OCI-LY7 (cell line): ENCODE data around the gene HSPA1L. TPM values are rescaled to one million over a fixed set of nuclear protein-coding genes. Genes with fewer than 3 reads are reported as not detected.

Experiments used
- BruUV-seq: library from RNA; stranded (reverse); fragments of 400-500 nt; replicated peaks from 2 replicates; lab custom pipeline; 2021; lab: Mats Ljungman, UMichigan
- CTCF ChIA-PET: fragments of 300-600 bp; sonication (Branson Sonifier 250); formaldehyde crosslinking; loops from one replicate; lab custom pipeline; 2022; ENCODE audit warnings: antibody characterized with exemption; ENCODE audit not compliant: unreplicated experiment; lab: Charles Lee
- POLR2A ChIA-PET: fragments of 300-600 bp; sonication (Branson Sonifier 250); formaldehyde crosslinking; loops from one replicate; lab custom pipeline; 2022; ENCODE audit warnings: antibody characterized with exemption; lab: Charles Lee
- DNase-seq: peaks from one replicate; pipeline ENCODE4 v3.0.0-alpha.2; 2015; ENCODE audit warnings: low spot score
- H2AFZ ChIP-seq: fragments of 200-600 bp; sonication (generic), shearing (Covaris generic); 2 replicates; pipeline ENCODE4 v1.6.1; 2014; ENCODE audit warnings: mild to moderate bottlenecking, antibody characterized with exemption, low read length, moderate library complexity
- H3K27ac ChIP-seq: fragments of 200-600 bp; sonication (generic); 2 replicates; pipeline ENCODE4 v1.5.1; 2014; ENCODE audit warnings: mixed run types, low read depth, mild to moderate bottlenecking, moderate library complexity, low read length, inconsistent platforms; ENCODE audit not compliant: poor library complexity, severe bottlenecking
- H3K36me3 ChIP-seq: fragments of 200-600 bp; sonication (generic); 2 replicates; pipeline ENCODE4 v1.6.1; 2014; ENCODE audit warnings: mild to moderate bottlenecking, antibody characterized with exemption, low read length, moderate library complexity, mixed read lengths; ENCODE audit not compliant: insufficient read depth
- H3K4me1 ChIP-seq: fragments of 200-600 bp; sonication (generic); 2 replicates; pipeline ENCODE4 v1.5.1; 2014; ENCODE audit warnings: mild to moderate bottlenecking, low read length; ENCODE audit not compliant: insufficient read depth, poor library complexity, severe bottlenecking
- H3K4me2 ChIP-seq: fragments of 200-600 bp; sonication (generic); 2 replicates; pipeline ENCODE4 v1.6.1; 2014; ENCODE audit warnings: mild to moderate bottlenecking, low read length
- H3K4me3 ChIP-seq: fragments of 200-600 bp; sonication (generic); 2 replicates; pipeline ENCODE4 v1.5.1; 2014; ENCODE audit warnings: mild to moderate bottlenecking, low read depth, low read length; ENCODE audit not compliant: poor library complexity, severe bottlenecking
- H3K79me2 ChIP-seq: fragments of 200-600 bp; sonication (generic); 2 replicates; pipeline ENCODE4 v1.6.1; 2016; ENCODE audit warnings: low read depth, mild to moderate bottlenecking, low read length, moderate library complexity, mixed read lengths; ENCODE audit not compliant: insufficient read depth
- H3K9me2 ChIP-seq: fragments of 200-600 bp; sonication (generic); 2 replicates; pipeline ENCODE4 v1.6.1; 2016; ENCODE audit warnings: mild to moderate bottlenecking, low read length, mixed read lengths; ENCODE audit not compliant: insufficient read depth
- H3K9me3 ChIP-seq: fragments of 200-600 bp; sonication (generic); 2 replicates; pipeline ENCODE4 v1.6.1; 2014; ENCODE audit warnings: mild to moderate bottlenecking, mixed run types, low read length, mixed read lengths
- H4K20me1 ChIP-seq: fragments of 200-600 bp; sonication (generic); 2 replicates; pipeline ENCODE4 v1.6.1; 2014; ENCODE audit warnings: mild to moderate bottlenecking, antibody characterized with exemption, low read length, moderate library complexity, mixed read lengths; ENCODE audit not compliant: insufficient read depth
- EZH2phosphoT487 ChIP-seq: fragments of 200-600 bp; sonication (generic); IDR thresholded peaks from 2 replicates; pipeline ENCODE4 v1.6.1; 2018; ENCODE audit warnings: low read depth, borderline replicate concordance, mild to moderate bottlenecking, mixed run types, antibody characterized with exemption, low read length, moderate library complexity, mixed read lengths
- intact Hi-C: fragments of 100-400 bp; cut with micrococcal nuclease; formaldehyde crosslinking; loops from one replicate; pipeline ENCODE4 v1.10.0; 2022; ENCODE audit not compliant: unreplicated experiment
- total RNA-seq, 2 experiments: library from RNA; depleted of rRNA in 1 of 2; stranded (reverse); fragments of >200 nt in 1 of 2; shearing (Covaris generic) in 1 of 2; gene quantifications; 2 replicates each; pipeline ENCODE4 v1.2.3, GENCODE V29; 2014 to 2022
- TF ChIP-seq, protein P1 (sequence below): fragments of 200-600 bp; sonication (generic); conservative IDR thresholded peaks from 2 replicates; pipeline ENCODE4 v1.5.1; 2014; ENCODE audit warnings: mild to moderate bottlenecking, antibody characterized with exemption, low read length, moderate library complexity, mixed read lengths

Gene HSPA1L
- total RNA-seq, 2 experiments from 2014 or later, result 0.19 to 0.49 TPM

- Histone ChIP-seq H3K9me2 (no peaks in the 10 kb centered on the region), H3K4me3 (no peak overlapping the region), H3K36me3 (no peaks in the 10 kb centered on the region), H4K20me1 (no peaks in the 10 kb centered on the region), H3K79me2 (no peaks in the 10 kb centered on the region), H3K4me2 (no peak overlapping the region), H3K9me3 (0 out of 2 replicates have a peak, but pooled peaks cover 3% of the 10 kb centered on the region), H3K4me1 (no peaks in the 10 kb centered on the region), H3K27ac (no peak overlapping the region), H2AFZ (no peak overlapping the region)
- TF ChIP-seq, protein P1, sequence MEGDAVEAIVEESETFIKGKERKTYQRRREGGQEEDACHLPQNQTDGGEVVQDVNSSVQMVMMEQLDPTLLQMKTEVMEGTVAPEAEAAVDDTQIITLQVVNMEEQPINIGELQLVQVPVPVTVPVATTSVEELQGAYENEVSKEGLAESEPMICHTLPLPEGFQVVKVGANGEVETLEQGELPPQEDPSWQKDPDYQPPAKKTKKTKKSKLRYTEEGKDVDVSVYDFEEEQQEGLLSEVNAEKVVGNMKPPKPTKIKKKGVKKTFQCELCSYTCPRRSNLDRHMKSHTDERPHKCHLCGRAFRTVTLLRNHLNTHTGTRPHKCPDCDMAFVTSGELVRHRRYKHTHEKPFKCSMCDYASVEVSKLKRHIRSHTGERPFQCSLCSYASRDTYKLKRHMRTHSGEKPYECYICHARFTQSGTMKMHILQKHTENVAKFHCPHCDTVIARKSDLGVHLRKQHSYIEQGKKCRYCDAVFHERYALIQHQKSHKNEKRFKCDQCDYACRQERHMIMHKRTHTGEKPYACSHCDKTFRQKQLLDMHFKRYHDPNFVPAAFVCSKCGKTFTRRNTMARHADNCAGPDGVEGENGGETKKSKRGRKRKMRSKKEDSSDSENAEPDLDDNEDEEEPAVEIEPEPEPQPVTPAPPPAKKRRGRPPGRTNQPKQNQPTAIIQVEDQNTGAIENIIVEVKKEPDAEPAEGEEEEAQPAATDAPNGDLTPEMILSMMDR, result no peak
- no peak for TF ChIP-seq EZH2phosphoT487
- CTCF ChIA-PET, result no interaction called here
- no peak for DNase-seq
- BruUV-seq, result no TSS peak
- POLR2A ChIA-PET, result interaction anchor here (1.0 kb wide), 2 partner anchors 11 to 19 kb away, joined by 3 to 7 read pairs; partner anchors contain the start of gene NEU1
- intact Hi-C loops, result no loop called here
These were observed 36.4 kb upstream of the HSPA1L start for GRCh38 chr6:31851485-31851832.

DNA sequence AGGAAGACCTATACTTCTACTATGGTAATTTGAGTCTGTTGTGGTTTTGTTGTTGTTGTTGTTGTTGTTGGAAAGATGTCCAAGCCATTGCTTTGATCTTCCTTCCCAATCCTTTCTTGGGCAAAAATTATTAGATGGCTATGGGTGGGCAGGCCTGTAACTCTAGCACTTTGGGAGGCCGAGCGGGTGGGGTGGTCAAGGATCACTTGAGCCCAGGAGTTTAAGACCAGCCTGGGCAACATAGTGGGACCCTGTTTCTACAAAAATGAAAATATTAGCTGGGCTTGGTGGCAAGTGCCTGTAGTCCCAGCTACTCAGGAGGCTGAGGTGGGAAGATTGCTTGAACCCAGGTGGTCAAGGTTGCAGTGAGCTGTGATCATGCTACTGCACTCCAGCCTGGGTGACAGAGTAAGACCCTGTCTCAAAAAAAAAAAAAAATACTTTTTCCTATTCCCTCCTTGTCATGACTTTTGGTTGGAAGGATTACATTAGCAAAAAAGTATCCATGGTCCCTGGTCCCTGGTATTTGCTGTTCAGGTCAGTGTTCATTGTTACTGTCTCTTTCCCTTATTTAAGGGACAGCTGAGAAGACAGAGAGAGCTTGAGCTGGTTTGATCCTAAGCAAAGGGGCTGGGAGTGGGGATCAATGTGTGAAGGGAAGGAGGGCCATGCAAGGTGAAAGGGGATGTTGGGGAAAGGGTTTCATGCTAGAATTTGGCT lies 35.8 kb upstream of the HSPA1L start:
- no peak for DNase-seq
- H3K79me2 ChIP-seq, result no peaks in the 10 kb centered on the region
- H3K4me2 ChIP-seq, result no peak overlapping the region
- no peak overlapping the region for H2AFZ ChIP-seq
- H3K4me1 ChIP-seq, result no peaks in the 10 kb centered on the region
- ChIA-PET CTCF (no interaction called here), POLR2A (interaction anchor here (0.7 to 1.0 kb wide), 4 partner anchors 12 to 268 kb away, joined by 3 to 7 read pairs (median 4); partner anchors contain the start of gene NEU1)
- H4K20me1 ChIP-seq, result no peaks in the 10 kb centered on the region
- H3K4me3 ChIP-seq, result no peak overlapping the region
- intact Hi-C loops, result no loop called here
- no peak for TF ChIP-seq EZH2phosphoT487
- TF ChIP-seq, protein P1, result no peak
- no TSS peak for BruUV-seq
- H3K9me3 ChIP-seq, result 0 out of 2 replicates have a peak, but pooled peaks cover 3% of the 10 kb centered on the region
- no peak overlapping the region for H3K27ac ChIP-seq
- H3K36me3 ChIP-seq, result no peaks in the 10 kb centered on the region
- H3K9me2 ChIP-seq, result no peaks in the 10 kb centered on the region

DNA sequence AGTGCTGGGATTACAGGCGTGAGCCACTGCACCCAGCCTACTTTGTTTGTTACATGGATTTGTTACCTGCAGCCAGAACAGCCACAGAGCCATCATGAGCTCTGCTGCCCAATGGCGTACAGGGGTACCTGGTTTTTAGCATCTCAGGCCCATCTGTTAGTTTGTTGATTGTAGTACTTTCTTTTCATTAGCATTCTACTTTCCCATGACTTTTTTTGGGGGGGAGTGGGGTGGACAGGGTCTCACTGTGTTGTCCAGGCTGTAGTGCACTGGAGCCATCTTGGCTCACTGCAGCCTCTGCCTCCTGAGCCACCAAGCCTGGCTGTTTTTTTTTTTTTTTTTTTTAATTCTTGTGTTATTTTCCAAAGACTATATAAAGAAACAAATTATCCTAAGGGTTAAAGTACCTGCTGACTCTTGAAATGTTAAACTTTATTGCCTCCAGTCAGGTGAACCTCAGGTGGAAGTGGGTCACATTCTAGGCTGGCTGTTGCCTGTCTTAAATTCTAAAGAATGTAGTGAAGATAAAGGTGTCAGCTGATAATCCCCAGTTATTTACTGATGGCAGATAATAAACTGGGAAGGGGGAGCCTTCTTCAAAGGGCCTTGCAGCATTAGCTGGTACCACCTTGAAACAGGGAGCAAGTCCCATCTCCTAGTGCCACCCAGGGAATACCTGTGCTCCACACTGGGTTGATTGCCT lies 32.3 kb upstream of the HSPA1L start:
- CTCF ChIA-PET, result no interaction called here
- no peaks in the 10 kb centered on the region for H3K79me2 ChIP-seq
- BruUV-seq, result no TSS peak
- no peak overlapping the region for H3K4me2 ChIP-seq
- H4K20me1 ChIP-seq, result no peaks in the 10 kb centered on the region
- no peak overlapping the region for H3K4me3 ChIP-seq
- no peak overlapping the region for H3K27ac ChIP-seq
- no peaks in the 10 kb centered on the region for H3K36me3 ChIP-seq
- H3K9me3 ChIP-seq, result no peaks in the 10 kb centered on the region
- no peaks in the 10 kb centered on the region for H3K4me1 ChIP-seq
- no peak overlapping the region for H2AFZ ChIP-seq
- DNase-seq, result no peak
- TF ChIP-seq, protein P1, result no peak
- no peak for TF ChIP-seq EZH2phosphoT487
- POLR2A ChIA-PET, result interaction anchor here (0.7 kb wide), 1 partner anchor 10 kb away, joined by 5 read pairs; no protein-coding TSS in a partner anchor
- no peaks in the 10 kb centered on the region for H3K9me2 ChIP-seq
- intact Hi-C loops, result no loop called here
